NB4 (cell line): ENCODE results near the gene CFD.

Experiments used
- DNase-seq: peaks from one replicate; pipeline ENCODE4 v3.0.0; 2010; ENCODE audit warnings: low read depth
- H3K4me3 ChIP-seq: one replicate; pipeline ENCODE4 v1.5.1; 2011; ENCODE audit warnings: mild to moderate bottlenecking, low read depth, low read length, moderate library complexity
- MAX ChIP-seq: IDR thresholded peaks from 2 replicates; pipeline ENCODE4 v1.6.1; 2011; ENCODE audit warnings: low read depth, low read length
- MYC ChIP-seq: IDR thresholded peaks from 2 replicates; pipeline ENCODE4 v1.6.1; 2011; ENCODE audit warnings: low read depth, low read length
- POLR2A ChIP-seq: IDR thresholded peaks from 2 replicates; pipeline ENCODE4 v1.6.1; 2011; ENCODE audit warnings: mild to moderate bottlenecking; ENCODE audit not compliant: insufficient read length; ENCODE audit errors: extremely low read depth
- TF ChIP-seq, protein P1 (sequence below): IDR thresholded peaks from one replicate; pipeline ENCODE4 v1.5.1; 2012; ENCODE audit warnings: low read depth, low read length

Gene CFD

GRCh38 chr19:899336-900042 lies 40.0 kb downstream of the CFD start:
- no peak overlapping the region for H3K4me3 ChIP-seq
- DNase-seq, result no peak
- TF ChIP-seq MAX, result no peak
- TF ChIP-seq, protein P1, sequence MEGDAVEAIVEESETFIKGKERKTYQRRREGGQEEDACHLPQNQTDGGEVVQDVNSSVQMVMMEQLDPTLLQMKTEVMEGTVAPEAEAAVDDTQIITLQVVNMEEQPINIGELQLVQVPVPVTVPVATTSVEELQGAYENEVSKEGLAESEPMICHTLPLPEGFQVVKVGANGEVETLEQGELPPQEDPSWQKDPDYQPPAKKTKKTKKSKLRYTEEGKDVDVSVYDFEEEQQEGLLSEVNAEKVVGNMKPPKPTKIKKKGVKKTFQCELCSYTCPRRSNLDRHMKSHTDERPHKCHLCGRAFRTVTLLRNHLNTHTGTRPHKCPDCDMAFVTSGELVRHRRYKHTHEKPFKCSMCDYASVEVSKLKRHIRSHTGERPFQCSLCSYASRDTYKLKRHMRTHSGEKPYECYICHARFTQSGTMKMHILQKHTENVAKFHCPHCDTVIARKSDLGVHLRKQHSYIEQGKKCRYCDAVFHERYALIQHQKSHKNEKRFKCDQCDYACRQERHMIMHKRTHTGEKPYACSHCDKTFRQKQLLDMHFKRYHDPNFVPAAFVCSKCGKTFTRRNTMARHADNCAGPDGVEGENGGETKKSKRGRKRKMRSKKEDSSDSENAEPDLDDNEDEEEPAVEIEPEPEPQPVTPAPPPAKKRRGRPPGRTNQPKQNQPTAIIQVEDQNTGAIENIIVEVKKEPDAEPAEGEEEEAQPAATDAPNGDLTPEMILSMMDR, result no peak
- no peak for TF ChIP-seq MYC
- no peak for TF ChIP-seq POLR2A

GRCh38 chr19:900043-900301 lies 40.5 kb downstream of the CFD start:
- no peak overlapping the region for H3K4me3 ChIP-seq
- DNase-seq, result no peak
- TF ChIP-seq MAX (no peak), MYC (no peak)
- TF ChIP-seq, protein P1, result no peak

DNA sequence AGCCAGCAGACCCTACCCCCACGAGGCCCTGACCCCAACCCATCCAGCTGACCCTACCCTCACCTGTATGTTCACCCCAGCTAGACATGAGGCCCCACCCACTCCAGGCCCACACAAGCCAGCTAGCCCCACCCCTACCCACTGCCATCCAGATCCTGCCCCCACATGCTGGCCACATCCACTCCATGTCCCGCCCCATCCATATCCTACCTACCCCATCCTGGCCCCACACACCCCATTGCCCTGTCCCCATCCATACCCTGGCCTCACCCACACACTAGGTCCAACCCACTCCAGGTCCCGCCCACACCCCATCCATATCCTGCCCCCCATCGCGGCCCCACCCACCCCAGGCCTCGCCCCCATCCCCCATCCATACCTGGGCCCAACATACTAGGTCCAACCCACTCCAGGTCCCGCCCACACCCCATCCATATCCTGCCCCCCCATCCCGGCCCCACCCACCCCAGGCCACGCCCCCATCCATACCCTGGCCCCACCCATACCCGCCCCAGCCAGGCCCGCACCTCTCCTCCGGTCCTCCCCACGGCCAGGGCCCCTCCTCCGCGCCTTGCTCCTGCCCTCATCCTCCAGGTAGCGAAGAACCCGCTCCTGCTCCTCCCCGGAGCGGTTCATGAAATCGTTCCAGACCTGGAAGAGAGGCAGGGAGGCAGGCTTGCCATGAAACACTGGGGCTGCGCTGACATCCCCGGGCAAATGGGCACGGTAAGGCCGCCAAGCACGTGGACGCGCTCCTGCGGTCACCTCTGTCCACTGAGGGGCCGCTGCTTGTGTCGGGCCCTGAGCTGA lies 41.0 kb downstream of the CFD start:
- H3K4me3 ChIP-seq, result no peak overlapping the region
- TF ChIP-seq MYC (no peak), MAX (no peak), POLR2A (no peak)
- TF ChIP-seq, protein P1, result no peak
- no peak for DNase-seq

GRCh38 chr19:901216-902092 lies 42.0 kb downstream of the CFD start:
- TF ChIP-seq POLR2A (no peak), MYC (no peak), MAX (no peak)
- TF ChIP-seq, protein P1, result no peak
- H3K4me3 ChIP-seq, result no peak overlapping the region

GRCh38 chr19:902093-902370 lies 42.6 kb downstream of the CFD start:
- DNase-seq, result no peak
- no peak for TF ChIP-seq POLR2A
- H3K4me3 ChIP-seq, result no peak overlapping the region

More at GRCh38 chr19:901216-902092, 42.0 kb downstream of the CFD start:
- DNase-seq, result no peak

GRCh38 chr19:902446-903226 lies 43.2 kb downstream of the CFD start:
- TF ChIP-seq MYC (no peak), POLR2A (no peak), MAX (no peak)
- TF ChIP-seq, protein P1, result no peak
- no peak for DNase-seq
- no peak overlapping the region for H3K4me3 ChIP-seq
